RWPE1 (cell line): ENCODE measurements around the gene SRGAP3.
A peak's percentile ranks its signal among the peaks of the same experiment; 100 is the strongest.

ENCODE experiments used
- CTCF ChIA-PET: fragments of 350-600 bp; sonication (Branson Sonifier 250); formaldehyde crosslinking; extraction: SDS; loops from one replicate; lab custom pipeline; 2021; lab: Yijun Ruan, JAX
- POLR2A ChIA-PET: fragments of 400-600 bp; formaldehyde crosslinking; extraction: SDS; loops from one replicate; lab custom pipeline; 2020; ENCODE audit warnings: antibody characterized with exemption; ENCODE audit not compliant: low non-redundant PET; lab: Yijun Ruan, JAX
- DNase-seq: peaks from one replicate; pipeline ENCODE4 v3.0.0; 2012; ENCODE audit warnings: low spot score
- H3K27ac ChIP-seq: fragments of 450-650 bp; 2 replicates; pipeline ENCODE4 v1.5.1; 2017
- CTCF ChIP-seq: fragments of 450-650 bp; conservative IDR thresholded peaks from 2 replicates; pipeline ENCODE4 v1.5.1; 2017; ENCODE audit warnings: low read depth, mild to moderate bottlenecking

The SRGAP3 gene

DNA sequence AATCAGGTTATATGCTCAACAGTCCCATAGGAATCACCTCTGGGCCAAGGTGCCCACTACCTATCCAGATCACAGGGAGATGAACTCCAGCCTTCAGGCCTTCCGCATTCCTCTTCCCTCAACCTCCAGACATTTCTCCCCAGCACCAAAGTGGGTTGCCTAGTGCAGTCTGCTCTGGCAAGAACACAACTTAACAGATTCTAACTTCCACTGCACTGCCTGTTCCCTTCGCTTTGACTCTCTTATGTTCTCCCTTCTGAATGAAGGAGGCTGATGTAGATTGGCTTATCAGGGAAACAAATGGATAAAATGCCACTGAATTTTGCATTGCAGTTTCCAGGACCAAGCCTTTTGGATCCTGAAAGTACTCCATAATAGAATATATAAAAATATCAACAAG, 106.3 kb downstream of the SRGAP3 start:
- ChIA-PET CTCF (no interaction called here), POLR2A (interaction anchor here (0.6 kb wide), 1 partner anchor 220 kb away, joined by 4 read pairs; no protein-coding TSS in a partner anchor)
- peak overlapping the region; percentile 70 for H3K27ac ChIP-seq
- no peak for DNase-seq
- TF ChIP-seq CTCF = no peak

DNA sequence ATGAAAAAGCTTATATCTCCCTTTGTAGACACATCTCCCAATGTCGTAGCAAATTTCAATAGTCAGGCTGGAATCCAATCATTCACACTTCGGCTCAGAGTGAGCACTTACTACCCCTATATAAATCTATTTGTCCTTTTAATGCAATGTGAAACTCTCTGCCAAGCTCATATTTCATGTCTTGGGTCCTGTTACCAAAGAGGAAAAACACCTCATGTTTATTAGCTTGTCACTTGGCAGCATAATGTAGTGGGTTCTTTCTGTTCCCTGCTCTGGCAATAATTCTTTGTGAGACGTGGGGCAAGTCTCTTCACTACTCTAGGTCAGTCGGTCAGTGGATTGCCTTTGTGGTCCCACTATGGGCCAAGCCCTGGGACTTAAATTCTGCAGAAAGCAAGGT, 107.1 kb downstream of the SRGAP3 start:
- DNase-seq = peak; percentile 26
- H3K27ac ChIP-seq = peak overlapping the region; percentile 70
- ChIA-PET POLR2A (interaction anchor here (0.6 kb wide), 1 partner anchor 221 kb away, joined by 4 read pairs; no protein-coding TSS in a partner anchor), CTCF (no interaction called here)
- TF ChIP-seq CTCF = no peak

DNA sequence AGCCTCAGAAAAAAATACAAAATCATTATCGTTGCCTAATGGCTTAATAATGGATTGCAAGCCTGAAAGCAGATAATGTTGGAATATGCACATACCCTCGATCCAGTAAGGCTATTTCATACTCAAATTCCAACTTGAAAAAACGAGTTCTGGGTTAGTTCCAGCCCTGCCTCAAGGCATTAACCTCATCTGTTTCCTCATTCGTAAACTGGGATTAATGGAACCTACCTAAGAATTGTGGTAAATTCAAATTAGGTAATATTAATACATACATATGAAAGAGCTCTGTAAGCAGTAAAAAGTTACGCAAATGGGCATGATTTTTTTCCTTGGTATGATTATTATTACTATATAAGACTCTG, 107.5 kb downstream of the SRGAP3 start:
- TF ChIP-seq CTCF = no peak

DNA sequence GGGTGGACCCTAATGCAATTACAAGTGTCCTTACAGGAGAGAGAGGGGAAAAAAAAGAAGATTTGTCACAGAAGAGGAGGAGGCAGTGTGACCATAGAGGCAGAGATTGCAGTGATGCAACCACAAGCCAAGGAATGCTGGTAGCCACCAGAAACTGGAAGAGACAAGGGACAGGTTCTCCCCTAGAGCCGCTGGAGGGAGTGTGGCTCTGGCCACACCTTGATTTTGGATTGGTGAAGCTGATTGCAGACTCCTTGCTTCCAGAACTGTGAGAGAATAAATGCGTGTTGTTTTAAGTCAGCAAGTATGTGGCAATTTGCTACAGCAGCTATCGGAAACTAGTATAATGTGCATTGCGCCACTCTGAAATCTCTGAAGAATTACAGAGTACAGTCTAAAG, 110.1 kb downstream of the SRGAP3 start:
- no peak overlapping the region for H3K27ac ChIP-seq
- DNase-seq = no peak
- POLR2A ChIA-PET = no interaction called here
- TF ChIP-seq CTCF = no peak
- CTCF ChIA-PET = no interaction called here

More for the DNA sequence above, 107.5 kb downstream of the SRGAP3 start:
- ChIA-PET POLR2A (no interaction called here), CTCF (no interaction called here)
- DNase-seq = peak; percentile 21
- no peak overlapping the region for H3K27ac ChIP-seq

- H3K27ac ChIP-seq = no peak overlapping the region
- no peak for TF ChIP-seq CTCF
- no peak for DNase-seq
- CTCF ChIA-PET = interaction anchor here (0.6 kb wide), 1 partner anchor 69 kb away, joined by 3 read pairs; no protein-coding TSS in a partner anchor
- POLR2A ChIA-PET = no interaction called here
Measured at GRCh38 chr3:9137676-9138075, 111.8 kb downstream of the SRGAP3 start.

GRCh38 chr3:9136746-9137465, 112.5 kb downstream of the SRGAP3 start:
- ChIA-PET CTCF (interaction anchor here (0.7 kb wide), 1 partner anchor 27 kb away, joined by 4 read pairs; no protein-coding TSS in a partner anchor), POLR2A (no interaction called here)
- H3K27ac ChIP-seq = no peak overlapping the region
- no peak for DNase-seq
- no peak for TF ChIP-seq CTCF
